Kidney epithelial cell (primary cell): ENCODE results near the gene CIAO2A. TPM values are rescaled to one million over a fixed set of nuclear protein-coding genes. Genes with fewer than 3 reads are reported as not detected.

Source experiments
- DNase-seq: peaks from one replicate; pipeline ENCODE4 v3.0.0-alpha.2; 2010; ENCODE audit warnings: low read depth
- H3K27me3 ChIP-seq: 2 replicates; pipeline ENCODE4 v1.6.0; 2011; ENCODE audit warnings: low read length; ENCODE audit not compliant: control insufficient read depth, insufficient read depth
- H3K36me3 ChIP-seq: 2 replicates; pipeline ENCODE4 v1.5.1; 2011; ENCODE audit warnings: low read length; ENCODE audit not compliant: control insufficient read depth, insufficient read depth
- H3K4me3 ChIP-seq: 2 replicates; pipeline ENCODE4 v1.5.1; 2011; ENCODE audit warnings: low read depth, mild to moderate bottlenecking, control low read depth, low read length
- CTCF ChIP-seq: IDR thresholded peaks from 2 replicates; pipeline ENCODE4 v1.5.1; 2011; ENCODE audit warnings: mild to moderate bottlenecking, moderate library complexity, low read length, control low read depth, inconsistent platforms; ENCODE audit not compliant: insufficient read depth, poor library complexity, severe bottlenecking
- total RNA-seq: library from RNA; depleted of rRNA; stranded (reverse); fragments of >200 nt; gene quantifications from 2 replicates; pipeline ENCODE4 v1.2.3, GENCODE V29; 2015

The CIAO2A gene
- 51.5 and 84.6 TPM in 2 replicates for total RNA-seq

- DNase-seq = peak; percentile 99
- TF ChIP-seq CTCF = no peak
- Histone ChIP-seq H3K36me3 (no peaks in the 10 kb centered on the region), H3K27me3 (no peaks in the 10 kb centered on the region), H3K4me3 (peak within 1 kb of the TSS; percentile 90)
Measured at GRCh38 chr15:64093627-64094417, at the start of gene CIAO2A. Gene CIAO2A, minus strand, starts transcription at chr15:64093838. Its CDS starts 70 bp downstream, at chr15:64093768.

- DNase-seq = no peak
- TF ChIP-seq CTCF = no peak
Measured at GRCh38 chr15:64143276-64143675, 49.6 kb upstream of the CIAO2A start.

GRCh38 chr15:64141798-64142512 is 48.3 kb upstream of the CIAO2A start:
- H3K36me3 ChIP-seq = peaks cover 1% of the 10 kb centered on the region
- no peak for TF ChIP-seq CTCF
- no peak for DNase-seq
- H3K27me3 ChIP-seq = no peaks in the 10 kb centered on the region
- no peak overlapping the region for H3K4me3 ChIP-seq

More at GRCh38 chr15:64143276-64143675, 49.6 kb upstream of the CIAO2A start:
- H3K27me3 ChIP-seq = no peaks in the 10 kb centered on the region
- peaks cover 1% of the 10 kb centered on the region for H3K36me3 ChIP-seq
- H3K4me3 ChIP-seq = no peak overlapping the region

GRCh38 chr15:64138331-64138941 is 44.8 kb upstream of the CIAO2A start:
- DNase-seq = no peak
- no peak overlapping the region for H3K4me3 ChIP-seq
- peaks cover 1% of the 10 kb centered on the region for H3K36me3 ChIP-seq
- H3K27me3 ChIP-seq = no peaks in the 10 kb centered on the region
- no peak for TF ChIP-seq CTCF

- Histone ChIP-seq H3K36me3 (peaks cover 1% of the 10 kb centered on the region), H3K27me3 (no peaks in the 10 kb centered on the region), H3K4me3 (no peak overlapping the region)
- no peak for TF ChIP-seq CTCF
- no peak for DNase-seq
Measured at GRCh38 chr15:64137226-64137833, 43.7 kb upstream of the CIAO2A start.
